Mucosa of gallbladder (tissue), 1 donor: ENCODE measurements around the gene SLIT1. TPM values are rescaled to one million over a fixed set of nuclear protein-coding genes. Genes with fewer than 3 reads are reported as not detected.

Experiments used
- DNase-seq: peaks from one replicate; pipeline ENCODE4 v3.0.0-alpha.2; 2020; ENCODE audit warnings: low spot score
- total RNA-seq: library from RNA; stranded (reverse); gene quantifications from one replicate; pipeline ENCODE4 v1.2.1, GENCODE V29; 2021
- donor health status: DM: no; HTN: no; CAD: no.

Gene SLIT1
- total RNA-seq, 1 donor from 2014 or later, result 0.40 TPM

GRCh38 chr10:97023401-97024167 is 162.2 kb downstream of the SLIT1 start:
- no peak for DNase-seq

- DNase-seq, result no peak
These were observed 163.1 kb downstream of the SLIT1 start for GRCh38 chr10:97022616-97023015.

- DNase-seq, result peak; percentile 30
These were observed 165.0 kb downstream of the SLIT1 start for GRCh38 chr10:97020452-97021400.

- DNase-seq, result no peak
These were observed 166.4 kb downstream of the SLIT1 start for GRCh38 chr10:97019213-97019844.

GRCh38 chr10:97018251-97019212 is 167.2 kb downstream of the SLIT1 start:
- no peak for DNase-seq

GRCh38 chr10:97017474-97017903 is 168.3 kb downstream of the SLIT1 start:
- DNase-seq, result no peak

GRCh38 chr10:97016728-97017473 is 168.9 kb downstream of the SLIT1 start:
- DNase-seq, result no peak

- no peak for DNase-seq
These were observed 170.5 kb downstream of the SLIT1 start for GRCh38 chr10:97015240-97015639.

GRCh38 chr10:97013983-97014382 is 171.8 kb downstream of the SLIT1 start:
- DNase-seq, result no peak

GRCh38 chr10:97013568-97013967 is 172.2 kb downstream of the SLIT1 start:
- DNase-seq, result no peak

GRCh38 chr10:97012470-97012869 is 173.3 kb downstream of the SLIT1 start:
- no peak for DNase-seq

- DNase-seq, result no peak
These were observed 174.4 kb downstream of the SLIT1 start for GRCh38 chr10:97011397-97011796.

- no peak for DNase-seq
These were observed 175.0 kb downstream of the SLIT1 start for GRCh38 chr10:97010695-97011206.

- DNase-seq, result no peak
These were observed 178.3 kb downstream of the SLIT1 start for GRCh38 chr10:97007417-97007816.

GRCh38 chr10:97006364-97006763 is 179.4 kb downstream of the SLIT1 start:
- no peak for DNase-seq

- DNase-seq, result no peak
These were observed 180.4 kb downstream of the SLIT1 start for GRCh38 chr10:97005349-97005748.

- no peak for DNase-seq
These were observed 181.2 kb downstream of the SLIT1 start for GRCh38 chr10:97004591-97004990.

GRCh38 chr10:97003804-97004201 is 182.0 kb downstream of the SLIT1 start:
- DNase-seq, result no peak

- DNase-seq, result no peak
These were observed 182.5 kb downstream of the SLIT1 start for GRCh38 chr10:97003151-97003803.

- no peak for DNase-seq
These were observed 183.1 kb downstream of the SLIT1 start for GRCh38 chr10:97002670-97003069.
